Panc1 (cell line): ENCODE measurements around the gene PDSS1.

ENCODE experiments used
- POLR2AphosphoS5 ChIP-seq: IDR thresholded peaks from 2 replicates; pipeline ENCODE4 v1.6.1; 2012; ENCODE audit warnings: mild to moderate bottlenecking, low read depth, low read length, moderate library complexity
- REST ChIP-seq, 2 experiments: IDR thresholded peaks; 2 replicates each; pipeline ENCODE4 v1.6.1; 2011 to 2012; ENCODE audit warnings: low read depth in 2 of 2, control low read depth in 1 of 2, low read length in 1 of 2, mild to moderate bottlenecking in 1 of 2, moderate library complexity in 1 of 2; ENCODE audit not compliant: insufficient read depth in 1 of 2
- SIN3A ChIP-seq: IDR thresholded peaks from 2 replicates; pipeline ENCODE4 v1.6.1; 2012; ENCODE audit warnings: low read depth, mild to moderate bottlenecking, low read length, moderate library complexity, borderline replicate concordance; ENCODE audit not compliant: insufficient read depth
- TCF7L2 ChIP-seq: IDR thresholded peaks from 2 replicates; pipeline ENCODE4 v1.6.1; 2011; ENCODE audit warnings: mild to moderate bottlenecking, low read depth, low read length, inconsistent platforms
- TF ChIP-seq, protein P1 (sequence below): fragments of 450-650 bp; IDR thresholded peaks from 2 replicates; pipeline ENCODE4 v1.5.1; 2017; ENCODE audit warnings: mild to moderate bottlenecking

DNA sequence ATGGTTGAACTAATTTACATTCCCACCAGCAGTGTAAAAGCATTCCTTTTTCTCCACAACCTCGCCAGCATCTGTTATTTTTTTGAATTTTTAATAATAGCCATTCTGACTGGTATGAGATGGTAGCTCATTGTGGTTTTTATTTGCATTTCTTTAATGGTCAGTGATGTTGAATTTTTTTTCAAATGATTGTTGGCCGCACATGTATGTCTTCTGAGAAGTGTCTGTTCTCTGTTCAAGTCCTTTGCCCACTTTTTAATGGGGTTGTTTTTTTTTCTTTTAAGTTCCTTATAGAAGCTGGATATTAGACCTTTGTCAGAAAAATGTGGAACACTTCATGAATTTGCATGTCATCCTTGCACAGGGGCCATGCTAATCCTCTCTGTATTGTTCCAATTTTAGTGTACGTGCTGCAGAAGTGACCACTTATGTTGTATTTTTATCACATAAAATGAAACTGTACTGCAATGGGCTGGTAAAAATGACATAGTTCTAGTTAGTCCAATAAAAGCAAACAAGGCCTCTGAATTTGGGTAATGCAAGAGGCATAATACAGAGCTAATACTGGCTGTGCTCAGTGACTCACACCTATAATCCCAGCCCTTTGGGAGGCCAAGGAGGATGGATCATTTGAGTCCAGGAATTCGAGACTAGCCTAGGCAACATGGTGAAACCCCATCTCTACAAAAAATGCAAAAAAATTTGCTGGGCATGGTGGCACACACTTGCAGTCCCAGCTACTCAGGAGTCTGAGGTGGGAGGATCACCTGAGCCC is 92.9 kb downstream of the PDSS1 start:
- no peak for TF ChIP-seq REST (IDR thresholded peaks at IDR 0.05; ENCODE audit: insufficient read depth in 1 of 2, low read depth in 2 of 2, low read length in 1 of 2)
- TF ChIP-seq, protein P1, sequence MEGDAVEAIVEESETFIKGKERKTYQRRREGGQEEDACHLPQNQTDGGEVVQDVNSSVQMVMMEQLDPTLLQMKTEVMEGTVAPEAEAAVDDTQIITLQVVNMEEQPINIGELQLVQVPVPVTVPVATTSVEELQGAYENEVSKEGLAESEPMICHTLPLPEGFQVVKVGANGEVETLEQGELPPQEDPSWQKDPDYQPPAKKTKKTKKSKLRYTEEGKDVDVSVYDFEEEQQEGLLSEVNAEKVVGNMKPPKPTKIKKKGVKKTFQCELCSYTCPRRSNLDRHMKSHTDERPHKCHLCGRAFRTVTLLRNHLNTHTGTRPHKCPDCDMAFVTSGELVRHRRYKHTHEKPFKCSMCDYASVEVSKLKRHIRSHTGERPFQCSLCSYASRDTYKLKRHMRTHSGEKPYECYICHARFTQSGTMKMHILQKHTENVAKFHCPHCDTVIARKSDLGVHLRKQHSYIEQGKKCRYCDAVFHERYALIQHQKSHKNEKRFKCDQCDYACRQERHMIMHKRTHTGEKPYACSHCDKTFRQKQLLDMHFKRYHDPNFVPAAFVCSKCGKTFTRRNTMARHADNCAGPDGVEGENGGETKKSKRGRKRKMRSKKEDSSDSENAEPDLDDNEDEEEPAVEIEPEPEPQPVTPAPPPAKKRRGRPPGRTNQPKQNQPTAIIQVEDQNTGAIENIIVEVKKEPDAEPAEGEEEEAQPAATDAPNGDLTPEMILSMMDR, result no peak
- TF ChIP-seq TCF7L2, result no peak
- TF ChIP-seq POLR2AphosphoS5, result no peak
- no peak for TF ChIP-seq SIN3A
